ENCODE results near the gene CCDC57. TPM values are rescaled to one million over a fixed set of nuclear protein-coding genes. Genes with fewer than 3 reads are reported as not detected.

The CCDC57 gene
- polyA plus RNA-seq, 3 donors: 17.1 to 43.8 (median 20.1) TPM

- no peak for DNase-seq
- Histone ChIP-seq H3K9me3 (replicated peaks in 1 of 2; ENCODE audit: control insufficient read depth in 1 of 2, insufficient read depth in 1 of 2, low read length in 2 of 2) (no peaks in the 10 kb centered on the region), H3K27me3 (ENCODE audit: control insufficient read depth in 2 of 2, insufficient read depth in 2 of 2, low read length in 2 of 2) (no peaks in the 10 kb centered on the region), H3K36me3 (replicated peaks in 1 of 2; ENCODE audit: control insufficient read depth in 1 of 2, insufficient read depth in 2 of 2, low read length in 2 of 2) (no peaks in the 10 kb centered on the region), H3K4me1 (ENCODE audit: control insufficient read depth in 1 of 2, insufficient read depth in 2 of 2, low read length in 2 of 2) (no peaks in the 10 kb centered on the region), H4K20me1 (ENCODE audit: insufficient read depth, low read length) (no peaks in the 10 kb centered on the region), H3K4me2 (replicated peaks; ENCODE audit: extremely low read depth, low read length, poor library complexity, severe bottlenecking) (no peak overlapping the region), H3K27ac (ENCODE audit: low read depth in 1 of 2, low read length in 2 of 2) (no peak overlapping the region), H2AFZ (ENCODE audit: insufficient read depth, low read depth, low read length, poor library complexity, severe bottlenecking) (no peak overlapping the region), H3K4me3 (replicated peaks in 1 of 3; ENCODE audit: low read depth in 2 of 3, low read length in 3 of 3) (no peak overlapping the region), H3K9ac (ENCODE audit: insufficient read depth, low read length, poor library complexity, severe bottlenecking) (no peak overlapping the region), H3K79me2 (ENCODE audit: insufficient read depth, low read length) (no peaks in the 10 kb centered on the region)
- peaks cover 7 to 11% of the 10 kb centered on the region in 2 donors for H3K36me3 Mint-ChIP-seq
- H3K27me3 Mint-ChIP-seq (ENCODE audit: low read depth in 3 of 3): no peaks in the 10 kb centered on the region
- WGBS (ENCODE audit: insufficient coverage): 92% methylated on average over 22 of the region's 22 CpGs
- H3K27ac Mint-ChIP-seq: peak overlapping the region in 1 of 7 donors; percentile 54
- intact Hi-C loops (cut with micrococcal nuclease): loop anchor here in 1 of 2 donors (5.0 kb wide), 1 partner anchor 189 kb away; the partner anchor contains the start of gene NOTUM
- no peaks in the 10 kb centered on the region for H3K4me1 Mint-ChIP-seq
- peaks cover 0 to 7% (median 0%) of the 10 kb centered on the region in 7 donors for H3K9me3 Mint-ChIP-seq
- TF ChIP-seq CTCF (IDR thresholded peaks at IDR 0.05): no peak
- no peak overlapping the region for H3K4me3 Mint-ChIP-seq
These were observed 61.3 kb downstream of the CCDC57 start for GRCh38 chr17:82151106-82151957.

GRCh38 chr17:82149401-82150099 is 63.1 kb downstream of the CCDC57 start:
- no peak overlapping the region for H2AFZ ChIP-seq (ENCODE audit: insufficient read depth, low read depth, low read length, poor library complexity, severe bottlenecking)
- TF ChIP-seq CTCF (IDR thresholded peaks at IDR 0.05): no peak
- Mint-ChIP-seq H3K4me3 (no peak overlapping the region), H3K27ac (peak overlapping the region in 1 of 7 donors; percentile 38), H3K9me3 (peaks cover 0 to 7% (median 0%) of the 10 kb centered on the region in 7 donors), H3K4me1 (no peaks in the 10 kb centered on the region), H3K36me3 (peaks cover 6 to 7% of the 10 kb centered on the region in 2 donors), H3K27me3 (ENCODE audit: low read depth in 3 of 3) (no peaks in the 10 kb centered on the region)
- no peaks in the 10 kb centered on the region for H3K79me2 ChIP-seq (ENCODE audit: insufficient read depth, low read length)
- no peaks in the 10 kb centered on the region for H3K4me1 ChIP-seq (ENCODE audit: control insufficient read depth in 1 of 2, insufficient read depth in 2 of 2, low read length in 2 of 2)
- no peaks in the 10 kb centered on the region for H3K36me3 ChIP-seq (replicated peaks in 1 of 2; ENCODE audit: control insufficient read depth in 1 of 2, insufficient read depth in 2 of 2, low read length in 2 of 2)
- H4K20me1 ChIP-seq (ENCODE audit: insufficient read depth, low read length): no peaks in the 10 kb centered on the region
- no peak overlapping the region for H3K4me2 ChIP-seq (replicated peaks; ENCODE audit: extremely low read depth, low read length, poor library complexity, severe bottlenecking)
- no peak overlapping the region for H3K27ac ChIP-seq (ENCODE audit: low read depth in 1 of 2, low read length in 2 of 2)
- H3K4me3 ChIP-seq (replicated peaks in 1 of 3; ENCODE audit: low read depth in 2 of 3, low read length in 3 of 3): no peak overlapping the region
- intact Hi-C loops (cut with micrococcal nuclease): loop anchor here in 1 of 2 donors (5.0 kb wide), 1 partner anchor 187 kb away; the partner anchor contains the start of gene NOTUM
- H3K9me3 ChIP-seq (replicated peaks in 1 of 2; ENCODE audit: control insufficient read depth in 1 of 2, insufficient read depth in 1 of 2, low read length in 2 of 2): no peaks in the 10 kb centered on the region
- no peaks in the 10 kb centered on the region for H3K27me3 ChIP-seq (ENCODE audit: control insufficient read depth in 2 of 2, insufficient read depth in 2 of 2, low read length in 2 of 2)
- WGBS (ENCODE audit: insufficient coverage): 96% methylated on average over 24 of the region's 27 CpGs
- DNase-seq: no peak
- H3K9ac ChIP-seq (ENCODE audit: insufficient read depth, low read length, poor library complexity, severe bottlenecking): no peak overlapping the region

Measured in CD14-positive monocyte (primary cell).